ENCODE data around the gene TP53I11.
A peak's percentile ranks its signal among the peaks of the same experiment; 100 is the strongest.

TP53I11 gene

GRCh38 chr11:44941259-44942021 is 9.2 kb downstream of the TP53I11 start:
- DNase-seq = no peak

GRCh38 chr11:44940835-44941234 is 9.8 kb downstream of the TP53I11 start:
- DNase-seq = no peak

GRCh38 chr11:44940404-44940803 is 10.3 kb downstream of the TP53I11 start:
- no peak for DNase-seq

DNA sequence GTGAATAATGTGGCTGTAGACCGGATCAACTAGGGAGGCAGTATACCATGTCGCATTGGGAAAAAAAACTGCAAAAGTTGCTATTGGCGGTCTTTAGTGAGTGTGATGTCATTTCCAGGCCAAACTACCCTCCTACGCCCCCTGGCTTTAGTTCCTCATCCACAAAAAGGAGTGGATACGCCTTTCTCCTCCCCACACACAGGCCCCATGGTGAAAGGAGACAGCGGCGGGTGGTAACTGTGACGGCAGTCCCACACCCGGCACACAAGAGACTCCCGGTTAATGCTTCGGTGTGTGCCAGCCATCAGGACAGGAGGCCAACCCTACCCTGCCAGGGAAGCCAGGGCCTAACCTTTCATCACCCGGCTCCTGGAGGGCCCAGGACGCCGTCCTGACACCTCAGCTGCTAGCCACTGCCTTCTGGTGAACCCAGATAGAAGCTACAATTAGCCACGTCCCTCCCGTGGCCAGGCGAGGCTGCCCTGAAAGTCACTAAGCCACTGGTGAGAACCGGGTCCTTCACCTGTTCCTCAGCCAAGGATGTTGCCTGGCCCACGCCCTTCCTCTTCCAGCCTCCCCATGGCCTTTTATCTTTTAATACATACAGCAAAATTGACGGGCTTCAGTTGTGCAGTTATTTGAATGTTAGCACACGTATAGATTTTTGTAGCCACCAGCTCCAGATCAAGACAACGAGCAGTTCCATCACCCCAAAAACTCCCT is 10.8 kb downstream of the TP53I11 start:
- peak in 2 of 51 donors; percentile 6 to 37 for DNase-seq

DNA sequence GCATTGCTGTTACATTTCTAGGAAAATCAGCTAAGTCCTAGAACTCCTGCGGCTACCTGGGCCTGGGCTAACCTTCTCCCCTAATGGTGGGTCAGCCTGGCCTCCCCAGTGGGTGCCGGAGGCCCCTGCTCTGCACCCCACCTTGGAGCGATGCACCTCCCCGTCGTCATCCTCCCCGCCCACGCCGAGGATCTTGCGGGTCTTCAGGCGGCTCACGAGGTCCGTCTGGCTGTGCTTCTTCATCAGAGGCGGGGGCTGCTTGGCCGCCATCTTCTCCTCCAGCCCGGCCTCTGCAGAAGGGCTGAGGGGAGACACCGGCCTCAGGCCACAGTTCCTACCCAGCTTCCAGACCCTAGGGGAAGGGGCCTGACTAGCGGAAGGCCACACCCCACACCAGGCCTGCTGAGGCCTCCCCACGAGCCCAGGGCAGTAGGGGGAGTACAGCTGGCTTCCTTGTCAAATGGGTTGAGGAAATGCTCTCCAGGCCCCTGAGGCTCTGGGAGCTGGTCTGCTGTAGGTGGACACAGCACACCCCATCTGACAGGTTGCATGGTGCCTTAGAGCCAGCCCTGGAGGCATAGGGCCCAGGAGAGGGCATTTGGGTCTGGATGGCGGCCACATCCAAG is 12.5 kb downstream of the TP53I11 start:
- no peak for DNase-seq

DNA sequence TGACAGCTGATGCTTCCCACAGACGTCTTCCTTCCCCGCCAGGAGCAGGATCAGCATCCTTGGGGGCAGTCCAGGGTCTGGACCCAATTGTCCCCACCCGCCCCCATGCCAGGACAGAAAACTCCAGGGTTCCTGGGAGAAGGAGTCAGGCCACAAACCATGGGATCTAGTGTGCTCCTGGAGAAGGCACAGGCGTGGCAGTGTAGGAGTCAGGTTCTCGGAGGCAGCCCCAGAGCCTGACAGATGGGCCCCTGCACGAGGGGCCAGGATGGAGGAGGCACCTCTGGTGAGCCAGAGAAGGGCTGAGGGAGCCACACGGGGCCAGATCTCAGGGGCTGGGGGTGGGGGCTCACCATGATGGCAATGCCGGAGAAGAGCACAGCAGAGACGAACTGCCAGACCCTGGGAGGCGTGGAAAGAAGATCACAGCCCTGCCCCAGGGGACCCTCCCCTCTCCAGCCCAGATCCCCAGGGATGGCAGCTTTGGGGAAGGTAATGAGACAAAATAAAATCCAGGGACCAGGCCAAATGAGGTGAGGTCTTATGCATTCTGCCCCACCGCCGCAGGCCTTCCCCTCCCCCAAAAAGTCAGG is 13.6 kb downstream of the TP53I11 start:
- no peak for DNase-seq

- peak in 49 of 51 donors; percentile 28 to 90 (median 70) for DNase-seq
These were observed 14.2 kb downstream of the TP53I11 start for GRCh38 chr11:44936525-44936924.

GRCh38 chr11:44934735-44935250 is 15.9 kb downstream of the TP53I11 start:
- no peak for DNase-seq

- no peak for DNase-seq
These were observed 16.6 kb downstream of the TP53I11 start for GRCh38 chr11:44934110-44934509.

GRCh38 chr11:44931466-44931865 is 19.2 kb downstream of the TP53I11 start:
- no peak for DNase-seq

DNA sequence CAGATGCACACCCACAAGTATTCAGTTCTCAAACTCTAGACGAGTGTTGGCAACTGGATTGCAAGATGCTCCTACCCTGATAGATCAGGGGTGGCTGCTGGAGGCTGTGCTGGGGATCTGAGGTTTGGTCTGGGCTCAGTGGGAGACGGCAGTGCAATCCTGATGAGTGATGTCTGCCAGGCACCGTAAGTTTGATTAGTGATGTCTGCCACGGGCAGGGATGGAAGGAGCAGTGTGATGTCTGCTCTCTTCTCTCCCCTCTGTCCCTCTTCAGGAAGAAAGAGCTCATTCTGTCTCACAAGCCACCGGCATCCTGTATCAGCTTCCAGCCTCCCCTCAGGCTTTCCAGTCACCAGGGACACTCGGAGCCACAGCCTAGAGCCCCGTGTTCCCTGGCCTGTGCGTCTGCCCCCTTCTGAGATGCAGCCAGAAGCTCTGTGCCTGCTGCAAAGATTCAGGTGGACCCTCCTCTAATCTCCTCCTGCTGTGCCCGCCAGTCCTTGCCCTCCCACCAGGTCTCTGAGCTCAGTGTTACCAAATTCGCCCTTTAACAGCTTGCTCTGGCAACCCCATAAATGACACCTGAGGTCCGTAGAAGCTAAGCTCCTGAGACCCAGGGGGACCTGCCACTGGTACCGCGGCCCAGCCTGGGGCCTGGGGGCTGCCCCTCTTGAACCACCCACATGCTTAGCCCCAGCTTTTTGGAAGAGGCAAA is 19.9 kb downstream of the TP53I11 start:
- DNase-seq = no peak

DNA sequence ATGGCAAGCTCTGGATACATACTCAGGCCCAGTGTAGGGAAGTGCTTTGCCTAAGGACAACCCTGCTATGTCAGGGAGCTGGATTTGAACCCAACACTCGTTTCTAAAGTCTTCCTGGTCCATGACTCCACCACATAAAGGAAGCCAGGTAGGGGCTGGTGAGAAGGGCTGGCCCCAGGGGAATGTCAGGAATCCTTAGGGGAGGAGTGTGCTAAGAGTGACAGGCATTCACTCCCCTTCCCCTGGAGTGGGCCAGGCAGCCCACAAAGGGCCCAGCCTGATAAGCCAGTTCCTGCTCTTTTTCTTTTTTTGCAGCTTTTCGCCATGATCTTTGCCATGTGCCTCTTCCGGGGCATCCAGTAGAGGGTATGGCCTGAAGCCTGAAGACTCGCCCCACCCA is 21.9 kb downstream of the TP53I11 start:
- DNase-seq = no peak

DNA sequence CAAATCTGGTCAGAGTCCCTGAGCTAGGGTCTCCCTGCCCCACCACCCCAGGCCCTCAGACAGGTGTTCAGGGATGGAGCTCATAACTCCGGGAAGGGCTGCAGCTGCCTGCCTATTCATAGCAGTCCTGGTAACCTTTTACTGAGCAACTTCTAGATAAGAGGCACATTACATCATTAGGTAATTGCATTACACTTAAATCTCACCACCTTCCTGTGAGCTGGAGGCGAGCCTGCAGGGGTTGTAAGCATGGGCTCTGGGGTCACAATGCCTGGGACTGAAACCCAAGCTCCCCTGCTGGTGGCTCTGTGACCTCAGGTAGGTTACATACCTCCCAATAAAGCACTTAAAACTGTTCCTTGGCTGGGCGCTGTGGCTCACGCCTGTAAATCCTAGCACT is 22.5 kb downstream of the TP53I11 start:
- no peak for DNase-seq

GRCh38 chr11:44927174-44927661 is 23.5 kb downstream of the TP53I11 start:
- peak; percentile 32 to 95 (median 70) for DNase-seq

DNA sequence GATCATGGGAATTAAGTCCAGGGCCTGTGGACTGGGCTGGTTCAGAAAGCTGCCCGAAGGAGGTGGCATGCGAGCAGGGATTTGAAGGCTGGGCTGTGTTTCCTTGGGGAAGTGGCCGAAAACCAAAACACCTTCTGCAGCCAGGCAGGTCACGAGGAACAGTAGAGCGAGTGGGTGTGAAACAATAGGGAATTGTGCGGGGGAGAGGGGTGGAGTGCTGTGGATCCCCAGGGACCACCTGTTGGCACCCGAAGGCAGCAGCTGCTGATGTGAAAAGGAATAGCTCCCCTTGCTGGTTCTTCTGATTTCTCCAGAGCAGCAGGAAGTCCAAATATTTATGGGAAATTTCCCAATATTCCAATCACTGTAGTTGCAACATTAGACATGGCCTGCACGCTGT is 24.6 kb downstream of the TP53I11 start:
- no peak for DNase-seq

- DNase-seq = no peak
These were observed 26.9 kb downstream of the TP53I11 start for GRCh38 chr11:44923806-44924205.

DNA sequence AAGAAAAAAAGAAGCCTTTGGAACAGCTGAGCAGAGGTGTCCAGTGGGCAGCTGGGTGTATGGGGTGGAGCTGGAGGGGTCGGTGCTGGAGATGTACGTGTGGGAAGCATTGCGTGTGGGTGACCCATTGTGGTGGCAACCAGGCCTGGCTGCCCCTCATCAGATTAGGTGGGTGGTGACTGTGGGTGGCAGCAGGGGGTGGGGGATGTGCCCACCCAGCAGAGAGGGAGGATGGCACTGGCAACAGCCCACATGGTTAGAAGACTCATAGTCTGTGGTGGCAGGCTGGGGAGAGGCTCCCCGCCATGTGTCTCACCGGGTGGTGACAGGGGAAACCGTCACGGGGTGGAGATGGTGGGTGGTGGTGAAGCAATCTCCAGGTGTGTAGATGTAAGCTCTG is 27.6 kb downstream of the TP53I11 start:
- no peak for DNase-seq

DNA sequence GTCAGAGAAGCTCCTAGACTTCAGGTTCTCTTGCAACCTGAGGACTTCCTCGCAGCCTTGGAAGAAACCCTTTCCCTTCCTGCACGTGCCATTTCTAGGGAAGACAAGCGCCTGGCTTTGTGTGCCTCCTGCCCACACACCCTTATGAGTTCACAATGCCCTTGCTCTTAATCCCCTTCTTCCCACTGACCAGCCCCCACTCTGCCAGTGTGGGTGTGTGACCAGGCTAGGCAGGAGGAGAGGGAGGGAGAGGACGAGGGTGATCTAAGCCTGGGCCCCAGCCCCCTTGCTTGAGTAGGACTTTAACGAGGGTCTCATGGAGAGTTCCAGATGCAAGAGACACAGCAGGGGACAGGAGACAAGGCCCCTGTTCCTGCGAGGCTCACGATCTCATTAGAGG is 30.2 kb downstream of the TP53I11 start:
- no peak for DNase-seq

DNA sequence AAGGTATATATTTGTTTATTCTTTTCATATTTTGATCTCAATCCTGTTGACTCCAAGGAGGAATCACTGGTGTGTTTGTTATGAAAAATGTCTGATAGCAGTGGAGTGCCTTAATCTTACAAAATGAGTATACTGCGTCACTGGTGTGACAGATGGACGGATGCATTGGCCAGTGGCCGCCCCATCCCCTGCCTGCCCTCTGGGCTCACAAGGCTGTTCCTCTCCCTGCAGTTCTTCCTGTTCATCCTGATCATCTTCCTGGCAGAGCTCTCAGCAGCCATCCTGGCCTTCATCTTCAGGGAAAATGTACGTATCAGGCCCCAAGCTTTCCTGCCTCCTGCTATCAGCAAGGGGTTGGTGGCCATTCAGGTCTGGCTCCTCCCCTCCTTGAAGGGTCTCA is 32.9 kb downstream of the TP53I11 start:
- DNase-seq = no peak

DNA sequence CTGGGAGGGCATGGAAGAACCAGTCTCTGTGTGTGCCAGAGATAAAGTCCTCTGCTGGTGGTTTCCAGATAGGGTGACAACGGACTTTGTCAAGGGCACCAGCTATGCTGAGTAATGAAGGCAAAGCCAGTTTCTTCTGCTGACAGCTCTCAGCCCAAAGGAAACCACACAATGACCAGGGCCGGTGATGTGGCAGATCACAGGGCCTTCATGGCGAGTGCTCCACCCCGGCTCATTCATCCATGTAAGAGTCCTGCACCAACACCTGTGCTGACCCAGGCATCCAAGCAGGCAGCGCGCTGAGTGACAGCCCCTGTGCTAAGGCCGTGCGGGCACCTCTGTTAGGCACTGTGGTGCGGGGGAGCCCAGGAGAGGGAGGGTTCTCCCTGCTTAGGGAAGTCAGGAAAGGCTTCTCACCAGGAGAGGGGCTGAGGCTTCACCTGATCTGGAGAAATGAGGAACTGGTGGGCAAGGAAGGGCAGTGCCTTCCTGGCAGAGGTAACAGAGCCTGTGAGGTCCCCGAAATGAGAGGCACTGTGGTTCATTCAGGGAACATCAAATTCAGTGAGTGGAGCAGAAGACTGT is 33.8 kb downstream of the TP53I11 start:
- DNase-seq = no peak

- DNase-seq = no peak
These were observed 34.4 kb downstream of the TP53I11 start for GRCh38 chr11:44916331-44916730.

All from hypothalamus (tissue), 51 donors.